Activated T-cell treated with anti-CD3 and anti-CD28 coated beads for 48 hours (primary cell): ENCODE results near the gene UBR1.
"Not testable (repeated sequence)": the region's sequence is repeated elsewhere in the genome, so short reads cannot be mapped to it uniquely, and the experiment has no call there.

Experiments
- DNase-seq: peaks from one replicate; pipeline ENCODE4 v3.0.0-alpha.2; 2020; ENCODE audit warnings: low read depth

The UBR1 gene

DNA sequence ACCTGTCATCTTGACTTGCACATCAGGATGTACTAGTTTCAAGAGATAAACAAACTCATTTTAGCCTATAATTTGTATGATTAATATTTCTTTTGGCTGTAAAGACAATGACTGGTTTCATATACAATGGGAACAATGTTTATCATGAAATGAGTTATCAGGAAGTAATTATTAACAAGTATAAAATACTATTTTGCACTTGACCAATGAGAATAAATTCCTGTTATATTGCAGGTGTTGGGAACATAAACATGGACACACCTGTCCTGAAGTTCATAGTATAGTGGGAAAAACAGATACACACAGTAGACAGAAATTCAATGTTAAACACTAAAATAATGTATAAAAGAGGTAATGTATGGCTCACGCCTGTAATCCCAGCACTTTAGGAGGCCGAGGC, 56.9 kb downstream of the UBR1 start:
- DNase-seq: no peak

DNA sequence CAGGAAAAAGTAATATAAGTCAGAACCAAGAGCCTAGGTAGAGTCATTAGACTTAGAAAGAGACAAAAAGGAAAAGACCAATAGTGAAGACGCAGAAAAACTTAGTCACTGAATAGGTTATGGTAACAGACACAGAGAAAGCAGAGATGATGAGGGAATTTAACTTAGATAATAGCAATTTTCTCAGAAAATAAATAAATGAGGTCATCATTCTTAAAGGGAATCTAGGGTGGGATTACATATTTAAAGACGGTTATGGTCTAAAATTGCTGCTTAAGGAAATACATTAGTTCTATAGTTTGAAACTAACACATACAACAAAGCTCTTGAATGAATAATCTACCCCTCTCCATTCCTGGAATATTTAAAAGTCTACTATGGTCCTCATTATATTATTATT, 59.4 kb downstream of the UBR1 start:
- DNase-seq: no peak

DNA sequence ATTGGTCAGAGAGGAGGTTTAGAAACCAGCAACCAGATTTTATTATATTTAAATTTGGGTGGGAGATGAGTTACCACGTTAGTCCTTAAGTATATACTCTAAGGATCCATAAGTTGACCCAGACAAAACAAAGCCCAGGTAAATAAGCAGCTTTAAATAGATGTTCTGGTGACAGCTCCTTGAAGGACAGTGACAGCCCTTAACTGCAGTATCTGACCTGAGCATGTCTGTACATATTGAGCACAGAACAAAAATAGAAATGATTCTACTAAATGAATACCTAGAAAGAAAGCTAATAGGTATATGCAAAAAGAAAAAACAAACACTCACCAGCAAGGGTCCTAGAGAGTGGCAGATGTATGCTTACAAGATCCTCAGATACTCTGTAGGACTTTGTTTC, 63.0 kb downstream of the UBR1 start:
- no peak for DNase-seq

DNA sequence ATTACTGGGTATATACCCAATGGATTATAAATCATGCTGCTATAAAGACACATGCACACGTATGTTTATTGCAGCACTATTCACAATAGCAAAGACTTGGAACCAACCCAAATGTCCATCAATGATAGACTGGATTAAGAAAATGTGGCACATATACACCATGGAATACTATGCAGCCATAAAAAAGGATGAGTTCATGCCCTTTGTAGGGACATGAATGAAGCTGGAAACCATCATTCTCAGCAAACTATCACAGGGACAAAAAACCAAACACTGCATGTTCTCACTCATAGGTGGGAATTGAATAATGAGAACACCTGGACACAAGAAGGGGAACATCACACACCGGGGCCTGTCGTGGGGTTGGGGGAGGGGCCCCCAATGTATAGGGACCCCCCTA, 64.8 kb downstream of the UBR1 start:
- DNase-seq: not testable (repeated sequence)

DNA sequence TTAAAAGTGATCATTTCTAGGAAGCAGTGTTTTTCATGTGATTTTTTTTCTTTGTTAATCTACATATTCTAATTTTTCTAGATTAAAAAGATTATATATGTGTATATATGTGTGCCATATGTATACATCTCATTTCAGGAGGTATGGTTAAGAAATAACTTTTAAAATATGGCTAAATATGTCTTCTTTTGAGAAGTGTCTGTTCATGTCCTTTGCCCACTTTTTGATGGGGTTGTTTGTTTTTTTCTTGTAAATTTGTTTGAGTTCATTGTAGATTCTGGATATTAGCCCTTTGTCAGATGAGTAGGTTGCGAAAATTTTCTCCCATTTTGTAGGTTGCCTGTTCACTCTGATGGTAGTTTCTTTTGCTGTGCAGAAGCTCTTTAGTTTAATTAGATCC, 70.6 kb downstream of the UBR1 start:
- DNase-seq: not testable (repeated sequence)

DNA sequence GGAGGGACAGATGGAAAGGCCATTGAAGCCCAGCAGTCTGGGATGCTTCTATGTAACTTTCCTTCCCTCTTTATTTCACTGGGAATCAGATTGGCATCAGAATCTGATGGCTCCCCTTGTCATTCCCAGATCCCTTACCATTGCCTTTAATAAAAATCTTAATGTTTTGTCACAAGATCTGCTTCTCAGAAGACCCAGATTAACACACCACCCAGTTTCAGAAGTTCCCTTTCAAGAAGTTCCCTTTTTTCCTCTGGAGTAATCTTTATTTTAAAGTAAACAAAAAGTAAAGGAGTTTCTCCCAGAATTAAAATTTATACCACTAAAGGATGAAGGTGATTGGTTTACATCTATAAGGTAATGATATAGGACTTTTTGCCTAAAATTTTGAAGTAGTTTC, 76.4 kb downstream of the UBR1 start:
- DNase-seq: no peak

DNA sequence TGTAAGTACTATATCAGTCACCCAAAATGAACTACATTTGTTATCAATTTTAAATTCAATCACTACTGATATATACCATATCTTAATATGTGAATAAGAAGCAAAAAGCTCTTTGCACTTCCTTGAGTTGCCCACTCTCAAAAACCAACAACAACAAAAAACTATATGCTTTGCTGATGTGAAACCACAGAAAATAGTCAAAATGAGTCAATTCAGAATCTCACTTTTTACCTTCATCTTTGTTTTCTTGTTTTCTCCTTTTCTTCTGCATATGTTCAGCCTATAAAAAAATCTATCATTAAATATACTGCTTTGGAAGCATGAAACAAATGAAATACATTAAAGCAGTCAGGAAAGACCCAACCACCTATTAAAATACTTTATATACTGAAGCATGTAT, 80.7 kb downstream of the UBR1 start:
- DNase-seq: no peak

DNA sequence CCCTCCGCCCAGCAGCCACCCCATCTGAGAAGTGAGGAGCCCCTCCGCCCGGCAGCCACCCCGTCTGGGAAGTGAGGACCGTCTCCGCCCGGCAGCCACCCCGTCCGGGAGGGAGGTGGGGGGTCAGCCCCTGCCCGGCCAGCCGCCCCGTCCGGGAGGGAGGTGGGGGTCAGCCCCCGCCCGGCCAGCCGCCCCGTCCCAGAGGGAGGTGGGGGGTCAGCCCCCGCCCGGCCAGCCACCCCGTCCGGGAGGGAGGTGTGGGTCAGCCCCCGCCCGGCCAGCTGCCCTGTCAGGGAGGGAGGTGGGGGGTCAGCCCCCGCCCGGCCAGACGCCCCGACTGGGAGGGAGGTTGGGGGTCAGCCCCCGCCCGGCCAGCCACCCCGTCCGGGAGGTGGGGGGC, 91.2 kb downstream of the UBR1 start:
- not testable (repeated sequence) for DNase-seq

DNA sequence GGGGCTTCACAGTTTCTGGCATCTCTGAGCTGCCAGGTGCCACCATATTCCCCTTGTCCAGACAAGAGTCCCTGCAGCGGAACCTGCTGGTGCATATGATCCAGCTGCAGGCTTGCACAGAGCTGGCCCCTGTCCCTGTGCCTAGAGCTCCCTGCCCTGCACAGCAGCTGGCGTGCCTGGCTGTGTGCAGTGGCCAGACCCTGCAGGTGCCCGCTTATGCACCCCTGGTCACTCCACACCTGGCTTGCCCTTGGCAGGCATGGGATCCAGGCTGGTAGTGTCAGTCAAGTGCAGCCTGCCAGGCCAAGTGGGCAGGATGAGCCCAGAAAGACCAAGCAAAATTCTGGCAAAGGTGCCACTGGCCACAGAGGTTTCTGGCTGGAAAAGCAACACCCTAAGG, 96.6 kb downstream of the UBR1 start:
- no peak for DNase-seq

DNA sequence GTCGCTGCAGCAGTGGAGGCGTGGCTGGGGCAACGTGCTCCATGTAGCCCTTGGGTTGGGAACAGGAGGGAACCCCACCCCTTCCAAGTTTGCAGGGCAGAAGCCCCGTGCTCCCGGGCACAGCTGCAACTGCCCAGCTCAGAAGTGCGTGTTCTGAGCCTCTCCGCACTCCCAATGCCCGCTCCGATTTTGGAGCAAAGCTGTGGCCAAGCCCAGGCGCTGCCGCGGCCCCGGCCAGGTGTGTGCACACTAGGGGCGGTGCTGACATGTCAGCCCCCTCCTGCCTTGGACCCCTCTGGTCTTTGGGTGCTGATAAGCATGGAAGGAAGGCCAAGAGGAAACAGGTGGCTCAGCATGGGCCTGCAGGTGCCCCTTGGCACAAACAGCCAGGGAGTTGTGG, 97.7 kb downstream of the UBR1 start:
- DNase-seq: no peak

DNA sequence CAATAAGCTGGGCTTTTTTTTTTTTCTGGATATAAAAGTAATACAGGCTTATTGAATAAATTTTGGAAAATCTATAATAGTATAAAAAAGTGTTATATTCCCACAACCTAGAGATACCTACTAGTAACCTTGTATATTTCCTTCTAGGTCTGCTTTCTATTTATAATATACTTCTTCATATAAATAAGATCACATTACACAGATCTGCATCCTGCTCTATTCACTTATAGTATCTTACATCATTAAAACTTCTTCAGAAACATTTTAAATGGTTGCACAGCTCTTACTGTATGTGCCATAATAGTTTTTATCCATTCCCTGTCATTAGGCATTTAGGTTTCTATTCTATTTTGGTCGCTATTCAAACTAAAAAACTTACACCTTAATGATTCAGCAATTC, 98.3 kb downstream of the UBR1 start:
- no peak for DNase-seq

DNA sequence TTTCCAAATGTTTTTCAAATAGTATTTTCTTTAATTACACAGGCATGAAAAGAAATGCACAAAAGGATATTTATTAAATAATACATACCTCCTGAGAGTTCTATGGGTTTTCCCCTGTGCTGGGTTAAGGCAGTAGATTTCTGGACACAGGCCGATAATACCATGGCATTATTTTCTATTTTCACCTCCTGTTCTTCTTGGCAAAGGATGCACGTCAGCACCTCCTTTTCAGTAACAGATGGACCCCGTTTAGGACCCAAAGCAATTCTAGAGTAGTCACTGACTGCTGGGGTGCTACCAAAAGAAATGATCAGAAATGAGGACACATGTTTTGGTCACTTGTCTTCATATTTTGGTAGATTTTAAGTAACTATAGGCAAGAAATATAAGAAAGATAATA, 98.8 kb downstream of the UBR1 start:
- DNase-seq: no peak

DNA sequence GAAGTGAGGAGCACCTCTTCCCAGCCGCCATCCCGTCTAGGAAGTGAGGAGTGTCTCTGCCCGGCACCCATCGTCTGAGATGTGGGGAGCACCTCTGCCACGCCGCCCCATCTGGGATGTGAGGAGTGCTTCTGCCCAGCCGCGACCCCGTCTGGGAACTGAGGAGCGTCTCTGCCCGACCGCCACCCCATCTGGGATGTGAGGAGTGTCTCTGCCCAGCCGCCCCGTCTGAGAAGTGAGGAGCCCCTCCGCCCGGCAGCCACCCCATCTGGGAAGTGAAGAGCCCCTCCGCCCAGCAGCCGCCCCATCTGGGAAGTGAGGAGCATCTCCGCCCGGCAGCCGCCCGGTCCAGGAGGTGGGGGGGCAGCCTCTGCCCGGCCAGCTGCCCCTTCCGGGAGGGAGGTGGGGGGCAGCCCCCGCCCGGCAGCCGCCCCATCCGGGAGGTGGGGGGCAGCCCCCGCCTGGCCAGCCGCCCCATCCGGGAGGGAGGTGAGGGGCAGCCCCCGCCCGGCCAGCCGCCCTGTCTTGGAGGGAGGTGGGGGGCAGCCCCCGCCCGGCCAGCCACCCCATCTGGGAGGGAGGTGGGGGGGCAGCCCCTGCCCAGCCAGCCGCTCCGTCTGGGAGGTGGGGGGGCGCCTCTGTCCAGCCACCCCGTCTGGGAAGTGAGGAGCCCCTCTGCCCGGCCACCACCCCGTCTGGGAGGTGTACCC, 100.8 kb downstream of the UBR1 start:
- DNase-seq: not testable (repeated sequence)

DNA sequence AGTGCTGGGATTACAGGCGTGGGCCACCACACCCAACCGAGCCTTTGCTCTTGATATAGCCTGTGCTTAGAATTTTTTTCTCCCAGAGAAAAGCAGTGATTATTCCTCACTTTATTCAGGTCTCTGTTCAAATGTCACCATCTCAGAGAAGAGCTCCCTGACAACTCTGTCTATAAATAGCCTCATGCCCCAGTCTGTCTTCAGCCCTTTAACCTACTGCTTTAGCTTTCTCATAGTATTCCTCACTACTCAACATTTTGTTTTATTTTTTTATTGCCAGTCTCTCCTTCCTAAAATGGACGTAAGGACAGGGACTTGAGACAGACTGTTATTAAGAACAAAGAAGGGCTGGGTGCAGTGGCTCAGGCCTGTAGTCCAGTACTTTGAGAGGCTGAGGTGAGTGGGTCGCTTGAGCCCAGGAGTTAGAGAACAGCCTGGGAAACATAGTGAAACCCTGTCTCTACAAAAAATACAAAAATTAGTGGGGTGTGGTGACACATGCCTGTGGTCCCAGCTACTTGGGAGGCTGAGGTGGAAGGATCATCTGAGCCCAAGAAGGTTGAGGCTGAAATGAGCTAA, 106.5 kb downstream of the UBR1 start:
- DNase-seq: no peak

DNA sequence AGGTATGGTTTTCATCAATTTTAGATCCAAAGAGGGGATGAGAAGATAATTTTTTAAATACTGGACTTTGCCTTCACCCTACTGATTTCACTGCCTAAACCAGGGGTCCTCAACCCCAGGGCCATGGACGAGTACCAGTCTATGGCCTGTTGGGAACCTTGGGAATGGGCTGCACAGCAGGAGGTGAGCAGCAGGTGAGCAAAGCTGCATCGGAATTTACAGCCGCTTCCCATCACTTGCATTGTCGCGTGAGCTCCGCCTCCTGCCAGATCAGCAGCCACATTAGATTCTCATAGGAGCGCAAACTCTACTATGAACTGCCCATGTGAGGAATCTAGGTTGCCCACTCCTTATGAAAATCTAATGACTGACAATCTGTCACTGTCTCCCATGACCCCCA, 109.0 kb downstream of the UBR1 start:
- no peak for DNase-seq

DNA sequence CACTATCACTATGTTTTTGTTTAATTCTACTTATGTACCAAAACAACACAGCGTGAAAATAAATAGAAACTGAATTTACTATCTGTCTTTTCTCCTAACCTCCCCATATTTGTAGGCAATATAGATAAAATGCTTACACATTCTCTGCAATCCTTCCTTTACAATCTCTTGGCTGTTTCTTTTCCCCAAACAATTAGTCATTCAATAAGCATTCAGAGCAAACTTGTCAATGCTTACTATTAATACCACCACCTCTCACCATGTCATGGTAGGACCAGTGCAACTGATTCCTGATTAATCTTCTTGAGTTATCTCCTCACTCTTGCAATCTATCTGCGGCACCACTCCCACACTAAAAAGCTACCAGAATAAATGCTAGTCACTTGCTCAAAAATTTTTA, 111.3 kb downstream of the UBR1 start:
- no peak for DNase-seq

DNA sequence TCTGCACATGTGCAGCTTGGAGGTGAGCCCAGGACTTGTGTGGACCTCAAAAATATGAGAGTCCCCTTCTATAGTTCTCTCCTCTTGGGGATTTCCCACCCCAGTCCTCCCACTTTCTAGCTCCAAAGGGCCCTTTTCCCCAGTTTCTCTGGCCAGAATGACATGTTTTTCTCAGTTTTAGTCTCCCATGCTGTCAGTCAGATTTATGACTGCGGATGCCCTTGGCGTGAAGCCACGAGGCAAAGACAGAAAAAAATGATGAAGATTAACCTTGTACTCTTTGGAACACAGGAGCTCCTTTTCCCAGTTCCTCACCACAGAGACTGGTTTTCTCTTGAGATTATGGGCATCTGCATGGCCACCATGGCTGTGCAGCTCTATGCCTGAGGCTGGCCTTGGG, 113.2 kb downstream of the UBR1 start:
- DNase-seq: no peak

DNA sequence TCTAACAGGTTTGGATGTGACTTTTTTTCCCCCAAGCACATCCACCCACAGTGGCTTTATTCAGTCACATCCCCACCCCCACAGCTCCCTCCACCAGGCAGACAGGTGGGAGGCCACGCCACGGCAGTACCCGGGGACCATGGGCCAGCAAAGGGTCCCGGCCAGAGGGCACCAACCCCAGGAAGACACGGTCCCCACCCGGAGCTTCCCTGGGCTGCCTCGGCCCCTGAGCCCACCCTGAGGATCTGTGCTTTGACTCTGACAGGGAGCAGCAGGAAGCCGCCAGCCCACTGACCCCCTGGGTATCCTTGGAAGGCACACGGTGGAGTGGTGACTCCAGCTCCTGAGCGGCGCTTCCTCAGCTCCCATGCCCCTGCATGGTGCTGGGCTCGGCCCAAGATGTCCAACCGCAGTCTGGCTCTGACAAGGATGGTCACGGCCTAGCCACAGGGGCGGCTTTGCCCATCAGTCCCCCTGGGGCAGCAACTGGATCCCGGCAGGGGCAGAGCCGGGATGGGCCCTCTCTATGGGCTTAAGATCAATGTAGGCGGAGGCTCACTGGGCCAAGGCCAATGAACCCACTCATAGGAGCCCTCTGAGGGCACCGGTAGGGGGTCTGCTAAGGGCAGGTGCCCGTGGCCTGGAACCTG, 119.0 kb downstream of the UBR1 start:
- no peak for DNase-seq

DNA sequence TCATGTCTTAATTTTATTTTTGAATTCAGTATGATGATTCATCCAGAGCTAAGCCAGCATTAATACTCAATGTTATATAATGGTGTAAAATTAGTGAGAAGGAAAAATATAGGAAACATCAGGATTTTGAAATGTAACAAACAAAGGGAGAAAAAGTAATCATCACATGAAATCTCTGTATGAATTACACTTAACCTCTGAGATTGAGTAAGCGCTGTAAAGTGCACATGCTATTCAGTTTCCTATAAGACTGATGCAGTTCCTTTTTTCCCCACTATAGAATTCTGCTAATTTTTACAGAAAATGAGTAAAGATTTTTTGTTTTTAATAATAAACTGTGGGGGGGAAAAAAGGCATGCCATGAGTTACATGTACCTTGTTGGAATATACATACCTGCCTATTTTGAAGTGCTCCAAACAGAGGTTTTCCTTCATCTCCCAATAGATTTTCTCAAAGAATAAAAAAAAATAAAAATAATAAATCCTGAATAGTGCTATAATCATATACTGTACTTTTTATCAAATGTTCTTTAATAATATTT, 121.3 kb downstream of the UBR1 start:
- DNase-seq: no peak

DNA sequence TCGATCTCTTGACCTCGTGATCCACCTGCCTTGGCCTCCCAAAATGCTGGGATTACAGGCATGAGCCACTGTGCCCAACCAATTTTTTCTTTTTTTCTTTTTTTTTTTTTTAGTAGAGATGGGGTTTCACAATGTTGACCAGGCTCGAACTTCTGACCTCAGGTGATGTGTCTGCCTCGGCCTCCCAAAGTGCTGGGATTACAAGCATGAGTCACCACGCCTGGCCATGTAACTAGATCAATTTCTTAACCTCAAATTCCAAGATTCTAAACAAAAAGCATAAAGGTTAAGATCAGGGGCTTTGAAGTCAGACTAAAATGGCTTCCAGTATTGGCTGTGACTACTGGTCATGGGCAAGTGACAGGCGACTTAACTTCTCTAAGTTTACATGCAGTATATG, 126.7 kb downstream of the UBR1 start:
- not testable (repeated sequence) for DNase-seq

DNA sequence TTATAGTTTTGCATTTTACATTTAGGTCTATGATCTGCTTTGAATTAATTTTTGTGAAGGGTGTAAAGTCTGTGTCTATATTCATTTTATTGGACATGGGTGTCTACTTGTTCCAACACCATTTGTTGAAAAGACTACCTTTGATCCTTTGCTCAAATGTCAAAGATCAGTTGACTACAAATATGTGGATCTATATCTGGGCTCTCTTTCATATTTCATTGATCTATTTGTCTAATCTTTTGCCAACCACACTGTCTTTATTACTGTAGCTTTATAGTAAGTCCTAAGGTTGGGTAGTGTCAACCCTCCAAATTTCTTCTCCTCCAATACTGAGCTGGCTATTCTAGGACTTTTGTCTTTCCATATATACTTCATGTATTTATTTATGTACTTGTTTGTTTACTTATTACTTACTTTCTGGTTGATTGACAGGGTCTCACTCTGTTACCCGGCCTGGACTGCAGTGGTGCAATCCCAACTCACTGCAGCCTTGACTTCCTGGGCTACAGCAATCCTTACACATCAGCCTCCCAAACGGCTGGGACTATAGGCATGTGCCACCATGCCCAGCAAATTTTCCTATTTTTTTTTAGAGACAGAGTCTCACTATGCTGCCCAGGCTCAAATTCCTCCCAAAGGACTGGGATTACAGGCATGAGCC, 131.5 kb downstream of the UBR1 start:
- DNase-seq: no peak

DNA sequence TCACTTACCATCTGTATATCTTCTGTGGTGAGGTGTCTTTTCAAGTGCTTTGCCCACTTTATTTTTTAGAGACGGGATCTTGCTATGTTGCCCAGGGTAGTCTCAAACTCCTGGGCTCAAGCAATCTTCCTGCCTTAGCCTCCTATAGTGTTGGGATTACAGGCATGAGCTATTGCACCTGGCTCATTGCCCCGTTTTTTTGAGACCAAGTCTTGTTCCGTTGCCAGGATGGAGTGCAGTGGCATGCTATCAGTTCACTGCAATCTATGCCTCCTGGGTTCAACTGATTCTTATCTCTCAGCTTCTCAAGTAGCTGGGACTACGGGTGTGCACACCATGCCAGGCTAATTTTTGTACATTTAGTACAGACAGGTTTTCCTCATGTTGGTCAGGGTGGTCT, 132.7 kb downstream of the UBR1 start:
- DNase-seq: no peak

DNA sequence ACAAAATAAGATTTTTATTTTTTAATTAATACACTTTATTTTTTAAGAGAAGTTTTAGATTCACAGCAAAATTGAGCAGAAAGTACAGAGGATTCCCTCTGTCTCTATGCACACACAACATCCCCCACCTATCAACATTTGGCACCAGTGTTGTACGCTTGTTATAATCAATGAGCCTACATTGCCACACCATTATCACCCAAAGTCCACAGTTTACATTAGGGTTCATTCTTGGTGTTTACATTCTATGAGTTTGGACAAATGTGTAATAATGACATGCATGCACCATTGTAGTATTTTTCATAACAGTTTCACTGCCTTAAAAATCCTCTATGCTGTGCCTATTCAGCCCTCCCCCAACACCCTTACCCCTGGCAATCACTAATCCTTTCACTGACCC, 134.0 kb downstream of the UBR1 start:
- no peak for DNase-seq
